ENCODE data around the gene DDX39B.

DNA sequence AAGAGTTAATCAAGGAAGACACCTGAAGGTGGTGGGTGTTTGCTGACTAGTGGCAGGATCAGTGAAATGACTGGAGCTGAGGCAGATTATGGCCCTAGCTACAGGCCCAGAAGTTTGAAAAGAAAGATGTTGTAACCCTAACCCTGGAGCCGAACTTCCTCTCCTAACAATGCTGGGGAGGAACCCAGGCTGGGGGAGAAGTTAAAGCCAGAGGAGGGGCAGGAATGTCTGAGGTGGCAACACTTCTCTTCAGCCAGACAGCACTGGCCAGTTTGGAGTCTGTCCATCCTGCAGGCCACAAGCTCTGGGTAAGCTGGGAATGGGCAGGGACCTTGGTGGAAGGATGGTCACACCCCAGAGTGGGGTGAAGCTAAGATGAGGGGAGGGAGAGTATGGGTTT is 44.2 kb upstream of the DDX39B start, which contains the start of gene LST1:
- TF ChIP-seq CTCF (IDR thresholded peaks at IDR 0.05) (no peak), POLR2A (IDR thresholded peaks at IDR 0.05) (no peak)
